Measurements from ENCODE around the gene GPR156.
A peak's percentile ranks its signal among the peaks of the same experiment; 100 is the strongest.
"Not testable (repeated sequence)": the region's sequence is repeated elsewhere in the genome, so short reads cannot be mapped to it uniquely, and the experiment has no call there.

Gene GPR156

DNA sequence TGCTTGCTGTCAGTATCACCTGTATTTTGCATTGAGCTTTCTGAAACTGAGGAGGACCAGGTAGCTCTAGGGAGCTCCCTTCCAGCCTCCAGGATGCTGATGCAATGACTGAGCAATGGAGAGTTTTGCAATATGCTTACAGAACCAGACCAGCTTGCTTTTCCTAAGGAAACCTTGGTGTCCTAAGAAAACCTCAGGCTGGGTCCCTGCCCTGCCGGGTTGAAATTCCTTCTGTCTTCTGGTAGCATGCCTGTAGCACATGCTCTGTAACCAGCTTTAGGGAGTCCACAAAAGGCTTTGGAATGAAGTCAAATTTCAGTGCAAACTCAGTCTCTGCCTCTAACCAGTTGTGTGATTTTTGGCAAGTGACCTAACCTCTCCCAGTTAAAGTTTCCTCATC lies 125.0 kb downstream of the GPR156 start:
- DNase-seq (ENCODE audit: low read depth) = peak; percentile 92

DNA sequence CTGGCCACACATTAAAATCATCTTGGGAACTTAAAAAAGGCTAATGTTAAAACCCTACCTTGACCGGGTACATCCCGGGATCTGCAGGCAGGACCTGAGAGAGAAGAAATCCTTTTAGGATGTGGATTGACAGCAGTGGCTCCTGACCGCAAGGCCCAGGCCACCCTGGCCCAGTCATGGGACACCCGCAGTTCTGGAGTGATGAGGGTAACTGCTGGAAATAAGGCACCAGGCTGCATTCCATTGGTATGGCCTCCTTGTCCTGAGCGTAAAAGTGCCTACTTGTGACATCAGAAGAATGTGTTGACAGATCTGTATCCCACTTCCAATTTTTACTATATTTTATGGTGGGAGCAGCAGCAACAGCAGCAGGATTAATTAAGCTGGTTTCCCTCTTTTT lies 127.3 kb downstream of the GPR156 start:
- no peak for DNase-seq (ENCODE audit: low read depth)

DNA sequence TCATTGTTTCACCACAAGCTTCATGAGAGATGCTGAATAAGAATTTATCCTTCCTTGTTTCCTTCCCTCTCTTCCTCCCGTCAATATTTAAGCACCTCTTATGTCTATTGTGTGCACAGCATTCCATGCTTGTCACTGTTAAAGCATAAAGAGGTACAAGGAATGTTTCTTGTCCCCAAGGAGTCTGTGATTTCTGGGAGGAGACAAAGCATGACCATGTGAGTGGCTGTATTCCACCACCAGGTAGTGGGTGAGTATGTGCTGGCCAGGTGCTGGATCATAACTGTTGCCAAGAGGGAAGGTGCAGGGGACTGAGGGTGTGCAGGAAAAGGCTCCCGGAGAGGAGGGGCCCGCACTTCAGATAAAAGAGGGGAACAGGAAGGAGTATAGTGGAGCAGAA lies 127.9 kb downstream of the GPR156 start:
- DNase-seq (ENCODE audit: low read depth) = no peak

DNA sequence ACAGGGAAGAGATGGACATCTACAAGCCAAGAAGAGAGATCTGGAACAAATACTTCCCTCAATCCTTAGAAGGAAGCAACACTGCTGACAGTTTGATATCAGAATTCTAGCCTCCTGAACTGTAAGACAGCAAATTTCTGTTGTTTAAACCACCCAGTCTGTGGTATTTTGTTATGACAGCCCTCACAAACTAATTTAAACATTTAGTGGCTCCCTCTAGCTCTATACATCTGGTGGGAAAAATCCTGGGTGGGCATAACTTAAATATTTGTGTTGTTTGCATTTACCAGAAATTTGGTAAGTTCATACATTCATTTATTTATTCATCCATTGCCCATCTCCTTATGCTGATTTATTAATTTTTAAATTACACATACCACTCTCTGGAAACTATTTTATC lies 128.3 kb downstream of the GPR156 start:
- DNase-seq (ENCODE audit: low read depth) = no peak

DNA sequence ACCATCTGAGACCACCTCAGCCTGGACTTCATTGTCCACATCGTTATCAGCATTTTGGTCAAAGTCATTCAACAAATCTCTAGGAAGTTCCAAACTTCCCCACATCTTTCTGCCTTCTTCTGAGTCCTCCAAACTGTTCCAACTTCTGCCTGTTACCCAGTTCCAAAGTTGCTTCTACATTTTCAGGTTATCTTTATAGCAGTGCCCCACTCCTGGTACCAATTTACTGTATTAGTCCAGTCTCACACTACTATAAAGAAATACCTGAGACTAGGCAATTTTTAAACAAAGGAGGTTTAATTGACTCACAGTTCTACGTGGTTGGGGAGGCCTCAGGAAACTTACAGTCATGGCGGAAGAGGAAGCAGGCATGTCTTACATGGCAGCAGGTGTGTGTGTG lies 129.3 kb downstream of the GPR156 start:
- DNase-seq (ENCODE audit: low read depth) = not testable (repeated sequence)

DNA sequence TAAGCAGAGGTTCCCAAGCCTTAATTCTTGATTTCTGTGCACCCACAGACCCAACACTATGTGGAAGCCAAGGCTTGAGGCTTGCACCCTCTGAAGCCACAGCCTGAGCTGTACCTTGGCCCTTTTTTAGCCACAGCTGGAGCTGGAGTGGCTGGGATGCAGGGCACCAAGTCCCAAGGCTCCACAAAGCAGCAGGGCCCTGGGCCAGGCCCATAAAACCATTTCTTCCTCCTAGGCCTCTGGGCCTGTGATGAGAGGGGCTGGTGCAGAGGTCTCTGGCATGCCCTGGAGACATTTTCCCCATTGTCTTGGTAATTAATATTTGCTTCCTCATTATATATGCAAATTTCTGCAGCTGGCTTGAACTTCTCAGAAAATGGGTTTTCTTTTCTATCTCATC lies 129.9 kb downstream of the GPR156 start:
- DNase-seq (ENCODE audit: low read depth) = no peak

DNA sequence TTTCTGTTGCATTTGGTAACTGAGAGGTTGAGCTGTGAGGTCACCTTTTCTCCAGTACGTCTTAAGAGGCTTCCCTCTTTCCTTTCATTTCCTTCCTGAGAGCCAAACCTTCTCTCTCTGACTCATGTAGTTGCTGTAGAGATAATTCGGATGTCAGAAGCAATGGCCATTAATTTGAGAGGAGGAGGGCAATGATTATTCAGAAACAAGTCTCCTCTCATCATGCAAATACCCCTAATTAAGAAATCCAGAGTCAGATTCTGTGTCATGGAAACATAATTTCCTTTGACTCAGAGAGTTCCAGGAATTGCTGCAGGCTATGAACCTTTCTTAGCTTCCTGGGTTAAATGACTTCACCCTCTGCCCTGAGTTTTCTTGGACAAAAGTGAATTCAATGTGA lies 131.7 kb downstream of the GPR156 start:
- DNase-seq (ENCODE audit: low read depth) = peak; percentile 95

DNA sequence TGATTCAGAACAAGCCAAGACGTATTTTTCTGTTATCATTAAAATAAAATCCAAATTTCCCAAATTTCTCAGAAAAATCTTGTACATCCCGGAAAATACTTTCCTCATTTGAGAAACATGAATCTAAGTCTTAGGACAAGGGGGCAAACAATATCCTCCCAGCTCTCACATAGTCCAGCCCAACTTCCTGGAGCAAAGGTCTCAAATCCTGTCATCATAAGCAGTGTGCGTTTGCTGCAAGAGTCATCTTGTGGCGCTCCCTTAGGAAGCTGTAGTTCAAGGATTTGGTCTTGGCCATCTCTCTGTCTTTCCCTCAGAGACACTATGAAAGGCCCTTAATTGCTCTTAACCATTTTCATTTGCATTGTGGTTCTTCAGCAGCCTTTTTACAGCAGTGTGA lies 133.2 kb downstream of the GPR156 start:
- no peak for DNase-seq (ENCODE audit: low read depth)

DNA sequence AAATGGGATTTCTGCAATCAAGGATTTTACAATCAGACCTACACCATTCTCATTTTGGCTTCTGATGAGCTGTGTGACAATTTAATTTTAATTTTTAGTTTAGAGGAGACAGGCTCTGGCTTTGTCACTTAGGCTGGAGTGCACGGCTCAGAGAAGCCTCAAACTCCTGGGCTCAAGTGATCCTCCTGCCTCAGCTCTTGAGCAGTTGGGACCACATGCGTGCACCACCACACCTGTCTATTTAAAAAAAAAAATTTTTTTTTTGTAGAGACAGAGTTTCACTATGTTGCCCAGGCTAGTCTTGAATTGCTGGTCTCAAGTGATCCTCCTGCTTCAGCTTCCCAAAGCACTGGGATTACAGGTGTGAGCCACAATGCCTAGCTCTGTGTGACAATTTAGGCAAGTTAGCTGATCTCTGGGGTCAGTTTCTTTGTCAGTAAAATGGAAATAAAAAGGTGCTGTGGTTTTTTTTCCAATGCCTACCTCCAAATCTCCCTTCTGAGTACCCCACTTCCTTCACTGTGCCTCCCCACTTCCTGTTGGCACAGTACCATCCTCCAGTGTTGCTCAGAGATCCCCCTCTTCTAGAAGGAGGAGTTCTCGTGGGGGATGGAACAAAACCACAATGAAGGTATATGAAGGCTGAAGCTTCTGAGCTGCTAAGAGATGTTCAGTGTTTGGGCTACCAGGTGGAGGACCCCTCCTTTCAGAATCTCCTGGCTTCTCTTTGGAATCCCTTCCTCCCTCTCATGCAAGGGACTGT lies 136.7 kb downstream of the GPR156 start:
- DNase-seq (ENCODE audit: low read depth) = no peak

DNA sequence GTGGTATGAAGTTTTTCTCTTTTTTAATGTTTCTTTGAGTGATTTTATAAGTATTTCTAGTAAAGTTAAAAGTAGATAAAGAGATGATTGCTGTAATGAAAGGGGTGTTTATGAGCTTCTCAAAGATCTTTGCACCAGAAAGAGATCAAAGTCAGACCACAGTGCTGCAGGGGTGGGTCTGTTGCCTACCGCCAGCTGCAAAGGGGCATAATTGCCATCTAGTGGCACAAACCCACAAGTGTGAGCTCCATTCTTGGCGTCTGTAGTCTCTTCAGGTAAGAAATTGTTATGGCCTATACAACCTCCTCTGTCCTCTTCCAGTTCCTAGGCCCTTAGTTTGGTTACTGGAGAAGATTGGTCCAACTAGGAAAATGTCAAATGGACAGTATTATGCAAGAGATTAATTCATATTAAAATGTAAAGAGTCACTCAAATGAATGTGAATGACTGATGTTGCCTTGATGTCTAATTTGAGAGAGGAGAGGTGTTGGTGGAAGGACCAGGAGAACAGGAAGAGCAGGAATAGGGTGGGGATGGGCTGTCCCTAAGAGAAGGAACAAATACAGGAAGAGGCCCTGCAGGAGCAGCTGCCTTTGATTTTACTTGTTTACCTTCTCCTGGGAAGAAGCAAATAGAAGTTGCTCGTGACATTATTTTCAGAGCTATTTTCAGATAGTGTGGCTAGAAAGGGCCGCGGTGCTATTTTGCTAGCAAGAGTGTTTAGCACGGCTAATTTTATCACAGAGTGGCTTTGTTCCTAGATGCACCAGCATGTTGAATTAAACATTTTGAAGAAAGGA lies 137.8 kb downstream of the GPR156 start:
- no peak for DNase-seq (ENCODE audit: low read depth)

DNA sequence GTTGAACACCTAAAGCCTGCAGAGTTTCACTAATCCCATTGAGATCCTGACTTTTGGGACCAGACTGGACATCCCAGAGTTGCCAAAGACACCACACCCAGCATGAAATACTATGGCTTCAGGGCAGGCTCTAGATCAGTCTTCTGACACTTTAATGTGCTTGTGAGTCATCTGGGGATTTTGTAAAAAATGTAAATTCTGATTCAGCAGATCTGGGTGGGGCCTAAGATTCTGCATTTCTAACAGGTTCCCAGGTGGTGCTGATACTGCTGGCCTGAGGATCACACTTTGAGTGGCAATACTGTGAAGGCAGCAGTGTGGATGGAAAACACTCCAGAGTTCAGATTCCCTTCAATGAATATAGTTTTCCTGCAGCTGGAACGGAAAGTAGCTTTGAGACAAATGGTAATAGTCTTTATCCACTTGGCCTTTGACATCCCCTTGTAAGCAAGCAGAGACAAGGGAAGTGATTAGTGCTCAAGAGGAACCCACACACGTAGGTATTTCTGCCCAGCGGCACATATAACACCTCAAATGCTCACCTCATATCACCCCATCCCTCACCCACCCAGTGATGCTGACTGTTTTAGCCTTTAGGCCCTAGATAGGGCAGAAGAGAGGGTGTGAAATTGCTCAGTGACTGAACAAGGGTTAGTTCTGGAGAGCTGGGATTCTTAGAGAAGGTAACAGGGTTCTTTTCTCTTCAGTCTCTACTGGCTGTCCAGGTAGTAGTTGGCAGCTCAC lies 139.3 kb downstream of the GPR156 start:
- DNase-seq (ENCODE audit: low read depth) = peak; percentile 88

DNA sequence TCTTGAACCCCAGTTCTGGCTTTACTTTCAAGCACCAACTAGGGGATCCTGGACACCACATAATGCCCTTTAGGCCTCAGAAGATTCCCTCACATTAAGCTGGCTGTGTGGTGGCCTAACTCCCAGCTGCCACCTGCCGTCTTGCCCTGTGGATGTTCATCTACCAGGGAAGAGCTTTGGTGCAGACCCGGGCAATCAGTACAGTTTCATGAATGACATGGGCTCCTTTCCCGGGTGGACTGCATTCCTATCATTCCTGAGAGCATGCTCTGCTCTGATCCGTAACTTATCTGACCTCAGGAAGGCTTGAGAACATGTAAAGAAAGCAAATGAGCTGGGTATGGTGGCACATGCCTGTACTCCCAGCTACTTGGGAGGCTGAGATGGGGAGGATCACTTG lies 140.8 kb downstream of the GPR156 start:
- DNase-seq (ENCODE audit: low read depth) = peak; percentile 81

DNA sequence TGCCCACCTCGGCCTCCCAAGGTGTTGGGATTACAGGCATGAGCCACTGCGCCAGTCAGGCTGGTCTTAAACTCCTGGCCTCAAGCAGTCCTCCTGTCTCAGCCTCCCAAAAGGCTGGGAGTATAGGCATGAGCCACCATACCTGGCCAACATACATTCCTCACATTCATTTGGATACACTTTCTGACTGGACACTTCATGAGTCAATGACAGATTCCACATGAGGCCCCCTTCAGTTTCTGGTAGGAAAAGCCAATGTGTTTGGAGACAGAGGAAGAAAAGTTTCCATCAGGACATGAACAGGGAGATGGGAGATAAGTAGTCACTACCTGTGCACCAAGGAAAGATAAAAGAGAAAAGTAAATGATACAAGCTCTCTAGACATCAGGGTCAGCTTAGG lies 141.3 kb downstream of the GPR156 start:
- peak; percentile 53 for DNase-seq (ENCODE audit: low read depth)

DNA sequence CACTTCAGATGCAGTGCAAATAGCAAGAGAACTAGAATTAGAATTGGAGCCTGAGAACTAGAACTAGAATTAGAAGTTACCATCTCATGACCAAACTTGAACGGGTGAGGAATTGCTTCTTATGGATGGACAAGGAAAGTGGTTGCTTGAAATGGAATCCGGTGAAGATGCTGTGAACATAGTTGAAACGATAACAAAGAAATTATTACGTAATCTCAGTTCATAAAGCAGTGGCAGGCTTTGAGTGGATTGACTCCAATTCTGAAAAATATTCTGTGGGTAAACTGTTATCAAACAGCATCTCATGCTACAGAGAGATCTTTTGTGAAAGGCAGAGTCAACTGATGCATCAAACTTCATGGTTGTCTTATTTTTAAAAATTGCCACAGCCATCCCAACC lies 142.8 kb downstream of the GPR156 start:
- no peak for DNase-seq (ENCODE audit: low read depth)

DNA sequence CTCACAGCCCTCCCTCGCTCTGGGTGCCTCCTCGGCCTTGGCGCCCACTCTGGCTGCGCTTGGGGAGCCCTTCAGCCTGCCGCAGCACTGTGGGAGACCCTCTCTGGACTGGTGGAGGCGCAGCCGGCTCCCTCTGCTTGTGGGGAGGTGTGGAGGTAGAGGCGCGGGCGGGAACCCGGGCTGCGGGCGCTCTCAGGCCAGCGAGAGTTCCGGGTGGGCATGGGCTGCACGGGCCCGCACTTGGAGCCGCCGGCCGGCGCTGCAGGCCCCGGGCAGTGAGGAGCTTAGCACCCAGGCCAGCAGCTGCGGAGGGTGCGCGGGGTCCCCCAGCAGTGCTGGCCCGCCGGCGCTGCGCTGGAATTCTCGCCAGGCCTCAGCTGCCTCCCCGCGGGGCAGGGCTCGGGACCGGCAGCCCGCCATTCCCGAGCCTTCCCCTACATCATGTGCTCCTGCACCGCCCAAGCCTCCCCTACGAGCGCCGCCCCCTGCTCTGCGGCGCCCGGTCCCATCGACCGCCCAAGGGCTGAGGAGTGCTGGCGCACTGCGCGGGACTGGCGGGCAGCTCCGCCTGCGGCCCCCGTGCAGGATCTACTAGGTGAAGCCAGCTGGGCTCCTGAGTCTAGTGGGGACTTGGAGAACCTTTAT lies 144.8 kb downstream of the GPR156 start:
- DNase-seq (ENCODE audit: low read depth) = no peak

DNA sequence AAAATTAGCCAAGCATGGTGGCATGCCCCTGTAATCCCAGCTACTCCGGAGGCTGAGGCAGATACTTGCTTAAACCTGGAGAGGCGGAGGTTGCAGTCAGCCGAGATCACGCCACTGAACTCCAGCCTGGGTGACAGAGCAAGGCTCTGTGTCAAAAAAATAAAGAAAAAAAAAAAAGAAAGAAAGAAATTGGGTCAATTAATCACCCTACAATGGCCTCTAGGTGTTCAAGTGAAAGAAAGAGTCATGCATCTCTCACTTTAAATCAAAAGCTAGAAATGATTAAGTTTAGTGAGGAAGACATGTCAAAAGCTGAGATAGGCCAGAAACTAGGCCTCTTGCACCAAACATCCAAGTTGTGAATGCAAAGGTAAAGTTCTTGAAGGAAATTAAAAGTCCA lies 145.9 kb downstream of the GPR156 start:
- DNase-seq (ENCODE audit: low read depth) = no peak

DNA sequence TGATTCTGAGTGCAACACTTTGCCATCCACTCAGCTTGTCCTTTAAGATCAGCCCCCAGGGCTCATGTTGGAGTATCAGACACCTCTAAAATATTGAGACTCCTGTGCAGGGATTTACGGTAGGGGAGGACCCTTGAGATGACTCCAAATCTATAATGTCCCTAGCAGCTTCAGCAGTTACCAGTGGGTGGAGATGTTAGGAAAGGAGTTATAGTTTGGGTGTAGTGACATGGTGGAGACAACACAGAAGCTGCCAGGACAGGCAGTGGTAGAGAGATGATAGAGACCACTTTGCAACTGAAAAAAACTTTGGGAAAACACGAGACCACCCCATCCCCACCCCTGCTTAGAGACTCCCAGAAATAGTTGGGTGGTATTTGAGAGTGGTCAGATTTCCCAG lies 147.5 kb downstream of the GPR156 start:
- no peak for DNase-seq (ENCODE audit: low read depth)

DNA sequence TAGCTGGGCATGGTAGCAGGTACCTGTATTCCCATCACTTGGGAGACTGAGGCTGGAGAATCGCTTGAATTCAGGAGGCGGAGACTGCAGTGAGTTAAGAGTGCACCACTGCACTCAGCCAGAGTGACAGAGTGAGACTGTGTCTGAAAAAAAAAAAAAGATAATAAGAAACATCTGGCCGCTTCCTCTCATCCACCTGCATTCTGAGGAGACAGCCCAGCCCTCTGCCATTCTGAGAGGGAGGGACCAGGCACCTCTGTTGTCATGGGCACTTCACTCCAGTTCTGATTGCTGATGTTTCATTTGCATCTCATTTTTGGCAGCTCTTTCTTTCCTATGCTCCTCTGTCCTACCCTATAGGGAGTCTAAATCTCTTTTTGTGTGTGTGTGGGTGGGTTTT lies 154.4 kb downstream of the GPR156 start:
- no peak for DNase-seq (ENCODE audit: low read depth)

DNA sequence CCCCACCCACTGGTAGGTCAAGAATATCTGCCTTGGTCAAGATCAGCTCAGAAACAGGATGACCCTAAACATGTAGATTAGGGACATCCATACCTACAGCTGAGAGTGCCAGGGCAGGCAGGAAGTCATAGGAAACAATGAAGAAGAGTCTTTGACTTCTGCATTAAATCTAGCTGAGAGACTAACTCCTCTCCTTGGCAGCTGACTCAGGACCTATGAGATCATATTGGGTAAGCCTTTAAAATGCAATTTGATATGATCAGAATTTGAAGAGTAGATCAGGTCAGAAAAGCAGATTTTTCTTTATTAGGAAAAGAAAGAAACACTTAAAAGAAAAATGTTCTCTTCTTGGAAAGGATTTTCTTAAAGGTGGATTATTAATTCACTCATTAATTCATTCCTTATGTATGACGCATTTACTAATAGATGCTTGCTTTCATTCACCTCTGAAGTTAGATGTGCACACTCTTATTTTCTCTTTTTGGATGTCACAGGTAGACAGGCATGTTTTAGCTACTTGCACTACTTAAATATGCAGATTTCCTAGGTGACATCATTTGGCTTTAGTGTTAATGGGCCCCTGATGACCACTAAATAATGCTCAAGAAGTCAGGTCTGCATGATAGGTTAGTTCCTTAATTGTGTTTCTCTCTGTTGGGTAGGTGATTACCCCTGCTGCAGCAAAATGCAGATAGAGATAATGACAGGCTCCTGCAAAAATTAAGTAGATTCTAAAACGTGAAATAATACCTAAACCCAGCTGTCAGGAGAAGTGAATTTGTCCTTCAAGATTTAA lies 155.1 kb downstream of the GPR156 start:
- peak; percentile 43 for DNase-seq (ENCODE audit: low read depth)

DNA sequence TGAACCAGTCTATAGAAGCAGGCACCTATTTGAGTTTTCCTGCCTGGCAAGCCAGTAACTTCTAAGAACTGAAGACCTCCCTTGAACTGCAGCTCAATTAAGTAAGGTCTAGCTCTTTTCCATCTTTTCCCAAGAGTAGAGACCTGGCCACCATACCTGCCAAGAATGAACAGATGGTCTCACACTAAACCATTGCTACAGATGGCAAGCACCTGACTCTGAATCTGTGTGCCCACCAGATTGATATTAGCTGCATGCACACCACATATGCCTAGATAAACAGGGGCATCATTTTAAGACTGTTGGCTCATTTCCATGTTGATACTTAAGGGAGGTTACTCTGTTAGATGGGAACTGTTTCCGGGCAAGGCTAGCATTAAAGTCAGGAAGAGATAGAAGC lies 156.0 kb downstream of the GPR156 start:
- DNase-seq (ENCODE audit: low read depth) = no peak

DNA sequence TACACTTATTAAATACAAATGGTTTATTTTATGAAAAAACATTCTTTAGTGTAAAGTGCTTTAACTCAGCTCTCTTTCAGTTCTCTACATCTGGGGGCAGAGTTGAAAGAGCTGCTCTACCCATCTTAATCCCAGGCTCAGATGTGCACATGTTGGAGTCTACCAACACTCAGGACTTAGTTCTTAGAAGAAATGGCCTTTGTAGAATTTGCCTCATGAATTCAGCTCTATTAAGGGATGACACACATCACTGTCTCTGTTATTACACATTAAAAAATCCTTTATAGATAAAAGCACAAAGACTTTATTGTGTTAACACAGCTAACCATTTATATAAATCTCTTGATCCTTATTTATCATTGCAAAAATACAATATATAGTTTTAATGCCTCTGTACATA lies 159.0 kb downstream of the GPR156 start:
- no peak for DNase-seq (ENCODE audit: low read depth)
